NB4 (cell line): Measurements from ENCODE around the gene KIF5C.

ENCODE experiments used
- DNase-seq: peaks from one replicate; pipeline ENCODE4 v3.0.0; 2010; ENCODE audit warnings: low read depth
- H3K4me3 ChIP-seq: one replicate; pipeline ENCODE4 v1.5.1; 2011; ENCODE audit warnings: mild to moderate bottlenecking, low read depth, low read length, moderate library complexity
- MYC ChIP-seq: IDR thresholded peaks from 2 replicates; pipeline ENCODE4 v1.6.1; 2011; ENCODE audit warnings: low read depth, low read length
- POLR2A ChIP-seq: IDR thresholded peaks from 2 replicates; pipeline ENCODE4 v1.6.1; 2011; ENCODE audit warnings: mild to moderate bottlenecking; ENCODE audit not compliant: insufficient read length; ENCODE audit errors: extremely low read depth
- TF ChIP-seq, protein P1 (sequence below): IDR thresholded peaks from 2 replicates; pipeline ENCODE4 v1.6.1; 2011; ENCODE audit warnings: low read depth, low read length
- TF ChIP-seq, protein P2 (sequence below): IDR thresholded peaks from one replicate; pipeline ENCODE4 v1.5.1; 2012; ENCODE audit warnings: low read depth, low read length

The KIF5C gene

DNA sequence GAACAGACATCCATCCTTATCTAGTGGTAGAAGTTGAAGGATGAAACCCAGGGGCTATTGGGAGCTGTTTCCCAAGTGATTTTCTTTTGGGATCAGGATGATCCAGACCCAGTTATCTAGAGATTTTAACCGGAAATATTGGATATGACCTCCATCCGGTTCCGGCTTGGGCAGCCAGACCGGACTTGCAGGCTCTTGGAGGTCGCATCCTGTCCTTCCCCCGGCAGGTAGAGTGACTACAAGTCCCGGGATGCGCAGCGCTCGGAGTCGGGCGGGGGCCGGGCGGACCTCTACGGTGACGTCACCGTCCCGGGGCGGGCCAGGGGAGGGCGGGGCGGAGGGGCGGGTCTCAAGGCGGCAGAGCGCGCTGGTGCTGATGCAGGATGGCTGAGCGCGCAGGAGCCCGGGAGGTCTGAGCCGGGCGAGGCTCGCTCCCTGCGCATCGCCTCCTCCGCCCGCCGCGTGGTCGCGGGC, at the start of gene KIF5C:
TSS of gene KIF5C (plus strand) at position 360 of the 474 bp plus-strand sequence. CDS start 391 bp downstream, outside the sequence.
- no peak within 1 kb of the TSS for H3K4me3 ChIP-seq
- peak; percentile 53 for DNase-seq
- TF ChIP-seq MYC = no peak

DNA sequence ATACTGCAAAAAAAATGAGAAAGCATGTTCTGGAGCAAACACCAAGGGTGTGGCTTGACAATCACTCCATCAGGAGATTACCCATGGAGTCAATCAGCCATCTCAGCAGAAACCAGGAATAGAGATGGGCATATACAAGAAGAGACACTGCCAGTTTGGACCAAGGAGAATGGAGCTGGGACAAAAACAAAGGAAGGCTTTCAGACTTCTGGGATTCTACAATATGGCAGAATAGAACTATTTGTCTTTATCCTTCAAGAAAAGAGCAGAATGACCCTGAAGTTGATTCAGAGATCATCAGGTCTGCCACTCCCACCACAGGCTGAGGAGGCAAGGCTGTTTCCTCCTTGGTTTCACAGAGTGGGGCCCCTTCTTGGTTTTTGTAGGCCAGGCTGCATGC, 48.2 kb upstream of the KIF5C start:
- no peak for DNase-seq
- no peak overlapping the region for H3K4me3 ChIP-seq
- TF ChIP-seq, protein P1, sequence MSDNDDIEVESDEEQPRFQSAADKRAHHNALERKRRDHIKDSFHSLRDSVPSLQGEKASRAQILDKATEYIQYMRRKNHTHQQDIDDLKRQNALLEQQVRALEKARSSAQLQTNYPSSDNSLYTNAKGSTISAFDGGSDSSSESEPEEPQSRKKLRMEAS = no peak
- no peak for TF ChIP-seq MYC
- TF ChIP-seq, protein P2, sequence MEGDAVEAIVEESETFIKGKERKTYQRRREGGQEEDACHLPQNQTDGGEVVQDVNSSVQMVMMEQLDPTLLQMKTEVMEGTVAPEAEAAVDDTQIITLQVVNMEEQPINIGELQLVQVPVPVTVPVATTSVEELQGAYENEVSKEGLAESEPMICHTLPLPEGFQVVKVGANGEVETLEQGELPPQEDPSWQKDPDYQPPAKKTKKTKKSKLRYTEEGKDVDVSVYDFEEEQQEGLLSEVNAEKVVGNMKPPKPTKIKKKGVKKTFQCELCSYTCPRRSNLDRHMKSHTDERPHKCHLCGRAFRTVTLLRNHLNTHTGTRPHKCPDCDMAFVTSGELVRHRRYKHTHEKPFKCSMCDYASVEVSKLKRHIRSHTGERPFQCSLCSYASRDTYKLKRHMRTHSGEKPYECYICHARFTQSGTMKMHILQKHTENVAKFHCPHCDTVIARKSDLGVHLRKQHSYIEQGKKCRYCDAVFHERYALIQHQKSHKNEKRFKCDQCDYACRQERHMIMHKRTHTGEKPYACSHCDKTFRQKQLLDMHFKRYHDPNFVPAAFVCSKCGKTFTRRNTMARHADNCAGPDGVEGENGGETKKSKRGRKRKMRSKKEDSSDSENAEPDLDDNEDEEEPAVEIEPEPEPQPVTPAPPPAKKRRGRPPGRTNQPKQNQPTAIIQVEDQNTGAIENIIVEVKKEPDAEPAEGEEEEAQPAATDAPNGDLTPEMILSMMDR = no peak
- no peak for TF ChIP-seq POLR2A

DNA sequence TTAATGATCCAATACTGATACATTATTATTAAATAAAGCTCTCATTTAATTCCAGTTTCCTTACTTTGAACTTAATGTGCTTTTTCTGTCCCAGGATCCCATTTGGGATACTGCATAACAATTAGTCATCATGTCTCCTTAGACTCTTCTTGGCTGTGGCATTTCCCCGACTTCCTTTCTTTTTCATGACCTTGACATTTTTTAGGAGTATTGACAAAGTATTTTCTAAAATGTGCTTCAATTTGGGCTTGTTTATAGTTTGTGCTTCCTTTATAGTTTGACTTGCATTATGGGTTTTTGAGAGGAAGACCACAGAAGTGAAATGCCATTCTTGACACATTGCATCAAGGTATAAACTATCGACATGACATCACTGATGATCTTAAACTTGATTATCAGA, 46.1 kb upstream of the KIF5C start:
- TF ChIP-seq POLR2A = no peak
- no peak for DNase-seq

DNA sequence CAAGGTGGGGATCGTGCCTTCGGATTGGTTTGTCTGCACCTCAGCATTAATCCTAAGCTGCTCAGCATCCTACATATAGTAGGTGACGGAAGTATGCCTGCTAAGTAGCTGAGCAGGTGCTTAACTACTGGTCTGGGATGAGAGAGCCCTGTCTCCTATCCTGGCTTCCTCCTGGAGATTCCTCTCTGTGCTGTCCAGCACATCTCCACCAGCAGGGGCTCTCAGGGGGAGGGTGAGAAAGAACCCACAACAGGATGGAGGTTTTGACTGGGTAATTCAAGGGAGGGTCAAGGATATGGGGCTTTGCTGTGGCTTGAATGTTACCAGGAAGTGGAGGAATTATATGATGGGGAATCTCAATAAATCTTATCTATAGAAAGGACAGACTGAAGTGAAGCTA, 45.4 kb upstream of the KIF5C start:
- no peak for DNase-seq
- TF ChIP-seq, protein P2 = peak; percentile 6
- TF ChIP-seq, protein P1 = no peak

More for the DNA sequence above, 46.1 kb upstream of the KIF5C start:
- H3K4me3 ChIP-seq = no peak overlapping the region

DNA sequence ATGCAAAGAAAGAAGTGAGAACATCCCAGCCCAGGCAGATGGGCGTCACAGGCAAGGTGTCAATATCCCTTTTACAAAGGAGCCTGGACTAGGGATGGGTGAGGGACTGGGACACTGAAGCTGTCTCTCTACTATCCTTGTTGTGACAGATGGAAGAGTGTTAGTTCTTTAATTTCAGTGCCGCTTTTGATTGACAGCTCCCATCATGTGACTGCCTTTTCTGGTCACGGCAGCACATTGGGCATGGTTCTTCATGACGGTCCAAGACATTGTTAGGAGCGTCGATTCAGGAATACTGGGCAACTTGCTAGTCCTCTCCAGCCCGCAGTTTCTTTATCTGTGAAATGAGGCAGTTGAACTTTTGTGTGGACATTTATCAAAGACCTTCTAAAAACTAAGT, 42.4 kb upstream of the KIF5C start:
- H3K4me3 ChIP-seq = no peak overlapping the region
- TF ChIP-seq MYC (no peak), POLR2A (no peak)
- TF ChIP-seq, protein P1 = no peak
- TF ChIP-seq, protein P2 = no peak
- DNase-seq = no peak

More for the DNA sequence above, 45.4 kb upstream of the KIF5C start:
- no peak overlapping the region for H3K4me3 ChIP-seq

DNA sequence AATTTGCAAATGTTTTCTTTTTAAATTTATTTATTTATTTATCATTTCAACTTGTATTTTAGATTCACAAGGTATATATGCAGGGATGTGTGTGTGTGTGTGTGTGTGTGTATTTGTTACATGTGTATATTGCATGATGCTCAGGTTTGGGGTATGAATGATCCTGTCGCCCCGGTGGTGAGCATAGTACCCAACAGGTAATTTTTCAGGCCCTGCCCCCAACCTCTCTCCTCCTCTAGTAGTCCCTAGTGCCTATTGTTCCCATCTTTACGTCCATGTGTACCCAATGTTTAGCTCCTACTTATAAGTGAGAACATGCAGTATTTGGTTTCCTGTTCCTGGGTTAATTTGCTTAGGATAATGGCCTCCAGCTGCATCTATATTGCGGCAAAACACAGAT, 33.0 kb upstream of the KIF5C start:
- no peak overlapping the region for H3K4me3 ChIP-seq
- TF ChIP-seq POLR2A (no peak), MYC (no peak)
- TF ChIP-seq, protein P2 = no peak
- TF ChIP-seq, protein P1 = no peak
- no peak for DNase-seq

DNA sequence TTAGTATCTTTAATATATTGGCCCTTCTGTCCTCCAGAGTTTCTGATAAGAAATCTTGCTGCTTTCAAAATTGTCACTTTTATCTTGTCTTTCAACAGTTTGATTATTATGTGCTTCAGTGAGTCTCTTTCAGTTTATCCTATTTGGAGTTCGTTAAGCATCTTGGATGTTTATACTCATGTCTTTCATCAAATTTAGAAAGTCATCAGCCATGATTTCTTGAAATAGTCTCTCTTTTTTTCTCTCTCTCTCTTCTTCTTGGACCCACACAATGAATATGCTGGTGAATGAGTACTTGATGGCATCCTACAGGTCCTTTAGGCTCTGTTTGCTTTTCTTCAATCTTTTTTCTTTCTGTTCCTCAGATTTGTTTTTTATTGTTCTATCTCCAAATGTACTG, 26.9 kb upstream of the KIF5C start:
- TF ChIP-seq POLR2A (no peak), MYC (no peak)
- TF ChIP-seq, protein P1 = no peak
- TF ChIP-seq, protein P2 = no peak
- DNase-seq = no peak
- H3K4me3 ChIP-seq = no peak overlapping the region
